ENCODE data around the gene MACF1.

MACF1 gene

DNA sequence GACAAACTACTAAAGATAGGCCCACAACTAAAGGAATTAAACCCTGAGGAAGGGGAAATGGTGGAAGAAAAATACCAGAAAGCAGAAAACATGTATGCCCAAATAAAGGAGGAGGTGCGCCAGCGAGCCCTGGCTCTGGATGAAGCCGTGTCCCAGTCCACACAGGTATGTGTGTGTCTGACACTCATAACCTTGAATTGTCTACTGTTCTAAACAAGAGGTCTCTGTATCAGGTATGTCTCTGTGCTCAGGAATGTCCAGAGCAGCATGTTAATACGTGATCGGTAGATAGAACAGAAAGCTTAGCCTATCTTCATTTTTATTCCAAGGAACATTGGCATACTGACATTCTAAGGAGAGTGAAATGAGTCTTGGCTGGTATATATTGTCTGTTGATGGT is 231.1 kb downstream of the MACF1 start:
- TF ChIP-seq CTCF (IDR thresholded peaks at IDR 0.05; ENCODE audit: low read length) (no peak), EZH2 (optimal IDR thresholded peaks at IDR 0.05; ENCODE audit: low read depth, low read length) (no peak), EZH2phosphoT487 (IDR thresholded peaks at IDR 0.05; ENCODE audit: low read length) (no peak)
- 0 out of 2 replicates have a peak, but pooled peaks cover 2% of the 10 kb centered on the region for H3K79me2 ChIP-seq (ENCODE audit: low read length)
- H3K4me3 ChIP-seq (ENCODE audit: low read length), result no peak overlapping the region
- H4K20me1 ChIP-seq (ENCODE audit: insufficient read depth, low read length), result no peaks in the 10 kb centered on the region
- H3K36me3 ChIP-seq (replicated peaks; ENCODE audit: insufficient read depth, low read length), result peaks cover 7% of the 10 kb centered on the region; the same call in 1 of the 2 replicates
- H3K9ac ChIP-seq (ENCODE audit: low read length), result no peak overlapping the region
- no peak overlapping the region for H3K4me2 ChIP-seq (ENCODE audit: low read depth, low read length)
- H3K9me3 ChIP-seq (replicated peaks; ENCODE audit: insufficient read depth, low read length), result no peaks in the 10 kb centered on the region
- H3K9me2 ChIP-seq (replicated peaks; ENCODE audit: insufficient read depth, low read length), result no peaks in the 10 kb centered on the region
- H2AFZ ChIP-seq (ENCODE audit: low read length), result no peak overlapping the region
- no peaks in the 10 kb centered on the region for H3F3A ChIP-seq (ENCODE audit: insufficient read depth, low read length)
- no peak for DNase-seq
- no peaks in the 10 kb centered on the region for H3K27me3 ChIP-seq (replicated peaks; ENCODE audit: insufficient read depth, low read length)
- H3K4me1 ChIP-seq (ENCODE audit: low read length), result no peaks in the 10 kb centered on the region
- no peak overlapping the region for H3K27ac ChIP-seq (ENCODE audit: low read length)

DNA sequence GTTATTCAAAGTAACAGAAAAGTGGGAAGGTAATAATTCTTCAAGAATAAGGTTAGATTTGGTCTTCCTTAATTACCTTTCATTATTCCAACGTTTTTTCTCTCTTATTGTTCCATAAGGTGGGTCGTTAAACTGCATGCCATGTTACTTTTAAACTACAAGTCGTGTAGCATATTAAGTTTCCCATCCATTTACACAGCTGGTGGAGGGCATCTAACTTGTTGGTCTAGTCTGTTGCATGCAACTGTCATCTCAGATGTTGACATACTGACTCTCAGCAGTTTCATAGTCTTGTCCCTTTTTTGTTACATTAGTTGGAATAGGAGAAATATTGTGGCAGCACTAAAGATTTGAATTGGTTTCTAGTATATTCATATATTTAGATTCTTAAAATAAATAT is 232.3 kb downstream of the MACF1 start:
- Histone ChIP-seq H2AFZ (ENCODE audit: low read length) (no peak overlapping the region), H3K9me2 (replicated peaks; ENCODE audit: insufficient read depth, low read length) (no peaks in the 10 kb centered on the region), H3K27ac (ENCODE audit: low read length) (no peak overlapping the region), H3K9me3 (replicated peaks; ENCODE audit: insufficient read depth, low read length) (no peaks in the 10 kb centered on the region), H4K20me1 (ENCODE audit: insufficient read depth, low read length) (no peaks in the 10 kb centered on the region), H3K9ac (ENCODE audit: low read length) (no peak overlapping the region), H3K4me3 (ENCODE audit: low read length) (no peak overlapping the region), H3K4me1 (ENCODE audit: low read length) (no peaks in the 10 kb centered on the region), H3K79me2 (ENCODE audit: low read length) (no peaks in the 10 kb centered on the region), H3K36me3 (replicated peaks; ENCODE audit: insufficient read depth, low read length) (peaks cover 7% of the 10 kb centered on the region; the same call in 1 of the 2 replicates), H3K4me2 (ENCODE audit: low read depth, low read length) (no peak overlapping the region), H3F3A (ENCODE audit: insufficient read depth, low read length) (no peaks in the 10 kb centered on the region), H3K27me3 (replicated peaks; ENCODE audit: insufficient read depth, low read length) (no peaks in the 10 kb centered on the region)
- DNase-seq, result no peak
- TF ChIP-seq EZH2phosphoT487 (IDR thresholded peaks at IDR 0.05; ENCODE audit: low read length) (no peak), EZH2 (optimal IDR thresholded peaks at IDR 0.05; ENCODE audit: low read depth, low read length) (no peak), CTCF (IDR thresholded peaks at IDR 0.05; ENCODE audit: low read length) (no peak)

- Histone ChIP-seq H3K9me2 (replicated peaks; ENCODE audit: insufficient read depth, low read length) (no peaks in the 10 kb centered on the region), H3K79me2 (ENCODE audit: low read length) (no peaks in the 10 kb centered on the region), H3K9ac (ENCODE audit: low read length) (no peak overlapping the region), H3K9me3 (replicated peaks; ENCODE audit: insufficient read depth, low read length) (no peaks in the 10 kb centered on the region), H3F3A (ENCODE audit: insufficient read depth, low read length) (no peaks in the 10 kb centered on the region), H3K27ac (ENCODE audit: low read length) (no peak overlapping the region), H3K4me2 (ENCODE audit: low read depth, low read length) (no peak overlapping the region), H3K36me3 (replicated peaks; ENCODE audit: insufficient read depth, low read length) (peaks cover 13% of the 10 kb centered on the region; the same call in 1 of the 2 replicates), H2AFZ (ENCODE audit: low read length) (no peak overlapping the region), H3K4me1 (ENCODE audit: low read length) (no peaks in the 10 kb centered on the region), H3K4me3 (ENCODE audit: low read length) (no peak overlapping the region), H4K20me1 (ENCODE audit: insufficient read depth, low read length) (no peaks in the 10 kb centered on the region), H3K27me3 (replicated peaks; ENCODE audit: insufficient read depth, low read length) (no peaks in the 10 kb centered on the region)
- TF ChIP-seq EZH2phosphoT487 (IDR thresholded peaks at IDR 0.05; ENCODE audit: low read length), result no peak
- DNase-seq, result no peak
Observed at GRCh38 chr1:39438042-39438441, 233.5 kb downstream of the MACF1 start.

GRCh38 chr1:39440856-39441255 is 236.4 kb downstream of the MACF1 start:
- no peaks in the 10 kb centered on the region for H3K9me3 ChIP-seq (replicated peaks; ENCODE audit: insufficient read depth, low read length)
- peaks cover 19% of the 10 kb centered on the region; the same call in 1 of the 2 replicates for H3K36me3 ChIP-seq (replicated peaks; ENCODE audit: insufficient read depth, low read length)
- TF ChIP-seq CTCF (IDR thresholded peaks at IDR 0.05; ENCODE audit: low read length), result no peak
- no peak for TF ChIP-seq EZH2phosphoT487 (IDR thresholded peaks at IDR 0.05; ENCODE audit: low read length)
- no peak for TF ChIP-seq EZH2 (optimal IDR thresholded peaks at IDR 0.05; ENCODE audit: low read depth, low read length)

More at GRCh38 chr1:39440856-39441255, 236.4 kb downstream of the MACF1 start:
- Histone ChIP-seq H3F3A (ENCODE audit: insufficient read depth, low read length) (no peaks in the 10 kb centered on the region), H3K27ac (ENCODE audit: low read length) (no peak overlapping the region), H3K4me3 (ENCODE audit: low read length) (no peak overlapping the region), H4K20me1 (ENCODE audit: insufficient read depth, low read length) (no peaks in the 10 kb centered on the region), H3K9ac (ENCODE audit: low read length) (no peak overlapping the region), H2AFZ (ENCODE audit: low read length) (no peak overlapping the region), H3K4me1 (ENCODE audit: low read length) (no peaks in the 10 kb centered on the region), H3K79me2 (ENCODE audit: low read length) (no peaks in the 10 kb centered on the region), H3K4me2 (ENCODE audit: low read depth, low read length) (no peak overlapping the region), H3K27me3 (replicated peaks; ENCODE audit: insufficient read depth, low read length) (no peaks in the 10 kb centered on the region), H3K9me2 (replicated peaks; ENCODE audit: insufficient read depth, low read length) (no peaks in the 10 kb centered on the region)
- DNase-seq, result no peak
